Stimulated activated CD8-positive, alpha-beta memory T cell treated with anti-CD3 and anti-CD28 coated beads, Interleukin-4, amount 100 ng/mL, for 4 hours (primary cell): Measurements from ENCODE around the gene UPF3A.
"Not testable (repeated sequence)": the region's sequence is repeated elsewhere in the genome, so short reads cannot be mapped to it uniquely, and the experiment has no call there.

ENCODE experiments used
- DNase-seq, 2 donors: peaks; one replicate each; pipeline ENCODE4 v3.0.0-alpha.2; 2020; ENCODE audit warnings: low read depth in 2 of 2, low spot score in 1 of 2

The UPF3A gene

GRCh38 chr13:114263578-114263977 lies 17.8 kb upstream of the UPF3A start:
- no peak for DNase-seq

GRCh38 chr13:114264313-114264712 lies 17.1 kb upstream of the UPF3A start:
- DNase-seq, result not testable (repeated sequence)

DNA sequence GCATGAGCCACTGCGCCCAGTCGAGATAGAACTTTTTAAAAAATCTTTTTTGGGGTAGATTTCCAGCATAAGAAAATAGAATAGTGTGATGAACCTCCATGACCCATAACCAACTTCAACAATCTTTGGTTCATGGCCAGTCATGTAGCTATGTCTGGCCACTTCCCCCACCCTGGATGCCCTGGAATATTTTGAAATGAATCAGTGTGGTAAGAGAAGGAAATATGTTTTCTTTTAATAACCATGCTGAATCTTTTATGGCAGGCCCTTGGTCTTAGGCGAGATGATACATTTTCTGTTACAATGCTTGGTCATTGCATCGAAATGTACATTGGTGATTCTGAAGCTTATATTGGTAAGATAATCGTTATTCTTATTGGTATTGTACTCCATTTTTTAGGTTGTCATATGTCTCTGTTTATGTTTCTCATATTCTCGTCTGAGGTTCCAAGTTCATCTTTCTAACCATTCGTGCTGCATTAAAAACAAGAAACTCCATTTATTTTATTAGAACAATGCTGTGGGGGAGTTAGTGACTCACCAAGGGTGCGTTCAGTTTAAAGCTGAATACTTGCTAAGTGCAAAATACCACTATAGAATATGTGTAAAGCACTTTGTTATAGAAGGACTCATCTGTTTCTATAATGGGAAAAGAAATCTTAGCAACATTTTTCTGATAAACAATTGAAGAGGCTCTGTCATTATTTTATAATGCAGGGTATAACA lies 16.4 kb upstream of the UPF3A start:
- DNase-seq, result no peak

DNA sequence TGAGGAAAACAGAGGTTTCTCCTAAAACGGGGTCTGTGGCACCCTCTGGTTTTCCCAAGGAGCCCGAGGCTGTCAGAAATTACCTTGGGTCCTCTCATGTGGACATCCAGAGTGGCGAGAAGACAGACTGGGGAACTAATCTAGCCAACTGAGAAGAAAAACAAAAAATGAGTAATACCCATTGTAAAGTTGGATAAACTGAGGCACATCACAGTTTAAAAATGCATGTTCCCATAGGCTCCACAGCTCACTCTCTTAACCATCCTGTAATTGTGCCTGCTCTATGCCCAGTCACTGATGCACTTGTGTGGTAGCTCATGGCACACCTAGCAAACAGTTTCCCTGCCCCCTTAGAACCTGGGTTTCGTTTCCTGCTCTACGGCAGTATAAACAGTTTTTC lies 15.2 kb upstream of the UPF3A start:
- no peak for DNase-seq

DNA sequence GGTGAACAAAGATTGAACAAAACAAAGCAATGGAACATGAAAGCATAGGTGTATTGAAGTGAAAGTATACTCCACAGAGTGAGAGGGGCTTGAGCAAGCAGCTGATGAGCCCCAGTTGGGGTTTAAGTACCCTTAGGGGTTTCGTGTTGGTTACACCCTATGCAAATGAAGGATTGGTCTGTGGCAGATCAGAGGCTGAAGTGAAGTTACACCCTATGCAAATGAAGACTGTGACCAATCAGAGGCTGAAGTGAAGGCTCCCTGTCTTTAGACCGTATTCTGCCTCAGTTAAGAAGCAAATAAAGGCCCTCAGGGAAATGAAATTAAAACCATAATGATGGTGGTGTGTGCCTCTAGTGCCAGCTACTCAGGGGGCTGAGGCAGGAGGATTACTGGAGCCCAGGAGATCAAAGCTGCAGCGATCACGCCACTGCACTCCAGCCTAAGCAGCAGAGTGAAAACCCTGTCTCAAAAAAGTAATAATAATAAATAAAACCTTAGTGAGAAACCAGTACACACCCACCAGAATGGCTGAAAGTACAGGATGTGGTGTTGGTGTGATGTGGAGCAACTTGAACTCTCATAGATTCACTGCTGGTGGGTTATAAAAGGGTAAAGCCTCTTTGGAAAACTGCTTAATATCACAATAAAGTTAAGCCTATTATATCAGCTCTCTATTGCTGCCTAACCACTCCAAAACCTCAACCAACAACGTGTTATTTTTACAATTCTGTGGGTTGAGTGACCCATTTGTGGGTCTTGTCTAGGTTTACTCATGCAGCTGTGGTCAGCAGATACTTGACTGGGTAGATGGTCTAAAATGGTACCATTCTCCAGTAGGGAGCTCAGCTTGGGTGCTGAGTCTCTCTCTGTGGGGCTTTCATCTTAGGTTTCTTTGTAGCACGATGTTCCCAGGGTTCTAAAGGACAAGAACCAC lies 12.8 kb upstream of the UPF3A start:
- DNase-seq, result no peak

DNA sequence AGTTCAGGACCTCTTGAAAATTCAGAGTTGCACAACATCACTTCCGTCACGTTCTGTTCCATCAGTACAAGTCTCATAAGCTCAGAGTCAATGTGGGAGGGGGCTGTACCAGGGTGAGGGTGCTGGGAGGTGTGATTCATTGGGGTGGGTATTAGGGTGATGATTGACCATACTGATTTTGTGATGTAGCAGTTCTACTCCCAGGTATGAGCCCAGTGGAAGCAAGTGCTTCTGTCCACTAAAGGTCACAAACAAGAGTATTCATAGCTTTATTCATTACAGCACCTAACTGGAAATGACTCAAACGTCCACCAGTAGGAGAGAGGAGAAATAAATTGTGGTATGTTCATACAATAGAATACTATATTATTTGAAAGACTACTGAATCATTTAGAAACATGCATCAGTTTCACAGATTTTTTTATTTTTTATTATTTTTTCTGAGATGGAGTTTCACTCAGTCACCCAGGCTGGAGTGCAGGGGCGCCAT lies 12.1 kb upstream of the UPF3A start:
- DNase-seq, result no peak

GRCh38 chr13:114272977-114273376 lies 8.4 kb upstream of the UPF3A start:
- no peak for DNase-seq

- DNase-seq, result no peak
These were observed 6.1 kb upstream of the UPF3A start for GRCh38 chr13:114275304-114275703.

DNA sequence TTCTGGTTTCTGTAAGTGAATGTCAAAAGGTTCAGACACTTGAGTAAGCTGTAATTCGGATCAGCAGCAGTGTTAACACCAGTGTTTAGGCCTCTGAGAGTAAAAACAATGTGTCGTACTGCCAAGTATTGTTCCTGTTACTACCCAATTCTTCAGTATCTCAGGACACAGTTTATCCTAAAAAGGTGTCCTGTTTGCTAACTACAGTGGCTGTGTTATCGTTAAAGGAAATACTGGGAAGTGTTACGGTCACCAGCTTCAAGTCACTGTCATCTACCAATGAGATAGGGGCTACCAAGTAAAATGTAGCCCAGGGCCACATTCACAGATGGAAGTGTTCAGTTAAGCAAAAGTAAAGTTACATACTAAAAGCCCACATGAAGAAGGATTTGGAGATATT lies 2.3 kb upstream of the UPF3A start:
- DNase-seq, result no peak

GRCh38 chr13:114279758-114280355 lies 1.5 kb upstream of the UPF3A start:
- no peak for DNase-seq

DNA sequence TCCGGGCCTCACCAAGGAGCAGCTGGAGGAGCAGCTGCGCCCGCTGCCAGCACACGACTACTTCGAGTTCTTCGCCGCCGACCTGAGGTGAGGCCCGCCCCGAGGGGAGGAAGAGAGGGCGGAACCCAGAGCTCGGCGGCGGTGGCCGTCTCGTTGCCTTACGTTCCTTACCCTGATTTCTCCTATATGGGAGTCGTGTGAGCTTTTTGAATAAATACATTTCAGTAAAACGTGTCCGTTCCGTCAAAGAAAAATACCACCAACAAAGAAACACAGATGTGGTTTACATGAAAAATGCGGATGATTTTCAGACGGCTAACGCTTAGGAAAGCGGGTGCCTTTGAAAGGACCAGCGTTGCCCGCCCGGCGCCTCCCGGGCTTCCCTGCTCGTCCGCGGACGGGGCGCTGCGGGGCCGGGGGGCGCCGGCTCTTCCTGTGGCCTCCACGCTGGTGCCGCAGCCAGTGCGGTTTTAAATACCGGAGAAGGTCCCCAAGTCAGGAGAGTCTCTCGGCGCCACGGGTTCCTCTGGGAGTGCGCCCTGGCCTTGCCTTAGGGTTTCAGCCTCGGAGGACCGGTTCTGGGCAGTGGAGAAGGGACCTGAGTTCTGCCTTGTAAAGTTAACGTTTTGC lies 755 bp downstream of the UPF3A start:
- peak; percentile 37 to 40 for DNase-seq

GRCh38 chr13:114283576-114283975 lies 2.2 kb downstream of the UPF3A start:
- no peak for DNase-seq

GRCh38 chr13:114284680-114285079 lies 3.3 kb downstream of the UPF3A start:
- no peak for DNase-seq

DNA sequence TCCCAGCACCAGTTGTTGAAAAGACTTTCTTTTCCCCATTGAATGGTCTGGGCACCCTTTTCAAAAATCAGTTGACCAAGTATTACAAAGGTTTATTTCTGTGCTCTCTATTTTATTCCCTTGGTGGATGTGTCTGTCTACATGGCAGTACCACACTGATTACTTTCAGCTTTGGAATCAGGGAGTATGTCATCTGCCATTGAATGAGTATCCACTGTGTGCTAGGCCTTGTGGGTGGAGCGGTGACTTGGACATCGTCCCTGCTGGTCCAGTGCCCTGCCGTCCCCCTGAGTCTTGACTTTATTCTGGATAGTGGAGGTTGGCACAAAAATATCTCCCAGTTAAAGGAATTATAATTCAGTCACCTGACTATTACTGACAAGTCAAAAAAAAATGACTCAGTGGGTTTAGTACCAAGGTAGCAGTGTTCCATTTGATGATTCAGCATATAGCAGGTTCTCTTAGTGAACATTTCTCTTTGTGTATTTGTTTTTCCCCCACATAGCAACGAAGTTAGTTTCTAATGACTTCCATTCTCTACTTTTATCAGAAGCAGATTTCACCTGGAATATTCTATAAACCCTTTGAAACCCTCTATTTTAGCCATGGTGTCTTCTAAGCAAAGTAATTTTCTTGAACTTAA lies 3.9 kb downstream of the UPF3A start:
- DNase-seq, result no peak

GRCh38 chr13:114286808-114287207 lies 5.4 kb downstream of the UPF3A start:
- DNase-seq, result no peak

GRCh38 chr13:114288157-114288591 lies 6.8 kb downstream of the UPF3A start:
- DNase-seq, result no peak

- DNase-seq, result no peak
These were observed 15.0 kb downstream of the UPF3A start for GRCh38 chr13:114296448-114296847.

DNA sequence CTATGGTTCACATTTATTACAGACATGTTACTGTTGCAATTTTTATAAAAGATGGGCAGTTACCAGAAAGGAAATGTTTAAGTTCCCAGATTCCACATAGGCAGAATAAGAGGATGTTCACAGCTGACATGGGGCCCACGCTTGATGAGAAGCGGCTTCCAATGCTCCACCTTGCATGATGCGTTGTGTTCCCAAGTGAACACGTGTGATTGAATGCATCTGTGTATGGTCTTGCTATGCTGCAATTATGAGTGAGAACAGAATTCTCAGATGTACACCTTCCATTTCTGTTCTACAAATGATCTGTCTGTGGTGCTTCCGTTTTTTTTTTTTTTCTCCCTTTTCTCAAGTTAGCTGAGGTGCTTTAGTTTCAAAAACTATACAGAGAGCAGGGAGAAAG lies 15.5 kb downstream of the UPF3A start:
- DNase-seq, result no peak

DNA sequence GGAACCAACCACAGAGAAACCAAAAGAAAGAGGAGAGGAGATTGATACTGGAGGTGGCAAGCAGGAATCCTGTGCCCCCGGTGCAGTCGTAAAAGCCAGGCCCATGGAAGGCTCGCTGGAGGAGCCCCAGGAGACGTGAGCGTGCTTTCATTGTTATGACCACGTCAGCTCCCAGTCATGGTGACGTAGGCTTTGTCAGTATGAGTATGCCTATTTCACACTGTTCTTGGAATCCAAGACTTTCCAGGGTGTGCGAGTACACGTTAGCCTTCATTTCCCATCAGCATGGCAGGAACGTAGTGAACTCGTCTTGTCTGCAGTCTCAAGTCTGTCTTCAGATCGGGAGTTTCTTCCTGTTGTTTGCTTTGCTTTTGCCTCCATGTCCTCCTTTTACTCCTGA lies 17.5 kb downstream of the UPF3A start:
- DNase-seq, result no peak

DNA sequence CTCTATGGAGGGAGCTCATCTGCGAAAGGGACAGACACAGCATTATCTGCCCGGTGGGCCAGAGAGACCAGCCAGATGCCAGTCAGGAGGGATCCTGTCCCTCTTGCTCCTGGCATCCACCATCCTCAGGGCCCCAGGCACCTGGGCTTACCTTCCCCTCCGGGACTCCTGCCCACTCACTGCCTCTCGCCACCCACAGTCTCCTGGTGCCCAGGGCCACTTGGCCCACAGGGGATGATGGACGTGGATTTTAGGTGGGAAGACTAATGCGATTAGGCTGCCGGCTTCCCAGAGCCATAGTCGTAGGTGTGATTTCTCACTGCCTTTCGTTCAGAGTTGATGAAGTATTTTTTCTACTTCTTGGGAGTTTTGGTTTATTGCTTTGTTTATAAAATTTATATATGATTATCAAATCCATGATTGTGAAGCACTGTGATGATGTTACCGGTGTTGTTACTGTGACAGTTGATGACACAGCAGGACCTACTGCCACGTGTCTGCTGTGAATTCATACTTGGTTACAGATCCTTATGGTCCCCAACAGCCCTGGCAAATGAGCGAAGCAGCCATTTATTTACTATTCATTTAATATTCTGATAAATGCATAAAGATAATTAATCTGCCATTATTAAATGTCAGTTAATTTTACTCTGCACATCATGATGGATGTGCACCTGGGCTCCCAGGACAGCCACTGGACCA lies 18.4 kb downstream of the UPF3A start:
- no peak for DNase-seq
